Measurements from ENCODE around the gene SLC12A8. TPM values are rescaled to one million over a fixed set of nuclear protein-coding genes. Genes with fewer than 3 reads are reported as not detected.

SLC12A8 gene
- polyA plus RNA-seq, 1 experiment: 8.4 TPM

- ChIA-PET CTCF (interaction anchor here (0.6 kb wide), 1 partner anchor 78 kb away, joined by 3 read pairs; no protein-coding TSS in a partner anchor), POLR2A (no interaction called here)
- no peak for DNase-seq (ENCODE audit: low read depth)
- no peaks in the 10 kb centered on the region for H3K27me3 ChIP-seq (ENCODE audit: control insufficient read depth, insufficient read depth, low read length)
- TF ChIP-seq CTCF (IDR thresholded peaks at IDR 0.05; ENCODE audit: insufficient read depth, low read depth, low read length): no peak
- H3K4me3 ChIP-seq (ENCODE audit: low read depth, low read length): no peak overlapping the region
- no peaks in the 10 kb centered on the region for H3K36me3 ChIP-seq (ENCODE audit: control insufficient read depth, insufficient read depth, low read length)
Measured at GRCh38 chr3:125220727-125221429, 8.3 kb upstream of the SLC12A8 start.

- CTCF ChIA-PET: no interaction called here
- H3K4me3 ChIP-seq (ENCODE audit: low read depth, low read length): no peak overlapping the region
- H3K27me3 ChIP-seq (ENCODE audit: control insufficient read depth, insufficient read depth, low read length): no peaks in the 10 kb centered on the region
- no peaks in the 10 kb centered on the region for H3K36me3 ChIP-seq (ENCODE audit: control insufficient read depth, insufficient read depth, low read length)
- DNase-seq (ENCODE audit: low read depth): no peak
- no peak for TF ChIP-seq CTCF (IDR thresholded peaks at IDR 0.05; ENCODE audit: insufficient read depth, low read depth, low read length)
- POLR2A ChIA-PET: no interaction called here
Measured at GRCh38 chr3:125220183-125220582, 7.6 kb upstream of the SLC12A8 start.

- no peak for DNase-seq (ENCODE audit: low read depth)
- H3K4me3 ChIP-seq (ENCODE audit: low read depth, low read length): no peak overlapping the region
- ChIA-PET POLR2A (no interaction called here), CTCF (no interaction called here)
- no peaks in the 10 kb centered on the region for H3K27me3 ChIP-seq (ENCODE audit: control insufficient read depth, insufficient read depth, low read length)
- no peak for TF ChIP-seq CTCF (IDR thresholded peaks at IDR 0.05; ENCODE audit: insufficient read depth, low read depth, low read length)
- H3K36me3 ChIP-seq (ENCODE audit: control insufficient read depth, insufficient read depth, low read length): no peaks in the 10 kb centered on the region
Measured at GRCh38 chr3:125219261-125219701, 6.7 kb upstream of the SLC12A8 start.

- DNase-seq (ENCODE audit: low read depth): no peak
- ChIA-PET POLR2A (interaction anchor here (0.7 kb wide), 1 partner anchor 100 kb away, joined by 8 read pairs; no protein-coding TSS in a partner anchor), CTCF (interaction anchor here (0.6 to 1.2 kb wide), 2 partner anchors 19 to 286 kb away, joined by 3 to 4 read pairs; no protein-coding TSS in a partner anchor)
- H3K27me3 ChIP-seq (ENCODE audit: control insufficient read depth, insufficient read depth, low read length): no peaks in the 10 kb centered on the region
- no peaks in the 10 kb centered on the region for H3K36me3 ChIP-seq (ENCODE audit: control insufficient read depth, insufficient read depth, low read length)
- no peak overlapping the region for H3K4me3 ChIP-seq (ENCODE audit: low read depth, low read length)
- TF ChIP-seq CTCF (IDR thresholded peaks at IDR 0.05; ENCODE audit: insufficient read depth, low read depth, low read length): no peak
Measured at GRCh38 chr3:125214738-125215137, 2.2 kb upstream of the SLC12A8 start.

- DNase-seq (ENCODE audit: low read depth): peak; percentile 62
- POLR2A ChIA-PET: no interaction called here
- Histone ChIP-seq H3K36me3 (ENCODE audit: control insufficient read depth, insufficient read depth, low read length) (no peaks in the 10 kb centered on the region), H3K4me3 (ENCODE audit: low read depth, low read length) (no peak overlapping the region), H3K27me3 (ENCODE audit: control insufficient read depth, insufficient read depth, low read length) (no peaks in the 10 kb centered on the region)
- TF ChIP-seq CTCF (IDR thresholded peaks at IDR 0.05; ENCODE audit: insufficient read depth, low read depth, low read length): no peak
- CTCF ChIA-PET: interaction anchor here (0.6 to 1.2 kb wide), 2 partner anchors 18 to 285 kb away, joined by 3 to 4 read pairs; no protein-coding TSS in a partner anchor
Measured at GRCh38 chr3:125213946-125214542, 1.5 kb upstream of the SLC12A8 start.

Data from BJ (cell line).